Measurements from ENCODE around the gene GFOD2. TPM values are rescaled to one million over a fixed set of nuclear protein-coding genes. Genes with fewer than 3 reads are reported as not detected.

GFOD2 gene
- total RNA-seq, 1 donor from 2014 or later = 21.9 TPM

GRCh38 chr16:67636713-67637112, 82.4 kb downstream of the GFOD2 start:
- Histone ChIP-seq H3K27me3 (ENCODE audit: control insufficient read depth, insufficient read depth, low read length) (no peaks in the 10 kb centered on the region), H3K36me3 (ENCODE audit: control insufficient read depth, insufficient read depth, low read length) (no peaks in the 10 kb centered on the region), H3K4me3 (ENCODE audit: low read depth, low read length) (no peak overlapping the region)
- no peak for TF ChIP-seq CTCF (IDR thresholded peaks at IDR 0.05; ENCODE audit: insufficient read depth, low read length, poor library complexity, severe bottlenecking)
- no peak for DNase-seq (ENCODE audit: low read depth)

GRCh38 chr16:67632415-67633172, 86.5 kb downstream of the GFOD2 start:
- H3K27me3 ChIP-seq (ENCODE audit: control insufficient read depth, insufficient read depth, low read length) = no peaks in the 10 kb centered on the region
- no peak overlapping the region for H3K4me3 ChIP-seq (ENCODE audit: low read depth, low read length)
- DNase-seq (ENCODE audit: low read depth) = no peak
- TF ChIP-seq CTCF (IDR thresholded peaks at IDR 0.05; ENCODE audit: insufficient read depth, low read length, poor library complexity, severe bottlenecking) = no peak
- no peaks in the 10 kb centered on the region for H3K36me3 ChIP-seq (ENCODE audit: control insufficient read depth, insufficient read depth, low read length)

- TF ChIP-seq CTCF (IDR thresholded peaks at IDR 0.05; ENCODE audit: insufficient read depth, low read length, poor library complexity, severe bottlenecking) = no peak
- no peak for DNase-seq (ENCODE audit: low read depth)
- Histone ChIP-seq H3K36me3 (ENCODE audit: control insufficient read depth, insufficient read depth, low read length) (peaks cover 1% of the 10 kb centered on the region), H3K27me3 (ENCODE audit: control insufficient read depth, insufficient read depth, low read length) (no peaks in the 10 kb centered on the region), H3K4me3 (ENCODE audit: low read depth, low read length) (no peak overlapping the region)
These were observed 90.9 kb downstream of the GFOD2 start for GRCh38 chr16:67628216-67628615.

Other genes starting within 250 kb of the GFOD2 start
- 157 and 233 TPM in 2 replicates for gene ATP6V0D1, start 238.2 kb downstream of the GFOD2 start, total RNA-seq
- gene AGRP, start 235.8 kb downstream of the GFOD2 start, total RNA-seq = not detected in 2 replicates
- 72.1 and 91.0 TPM in 2 replicates for gene RIPOR1, start 190.5 kb downstream of the GFOD2 start, total RNA-seq
- gene CTCF, start 156.8 kb downstream of the GFOD2 start, total RNA-seq = 40.7 and 45.0 TPM in 2 replicates
- gene CARMIL2, start 74.2 kb downstream of the GFOD2 start, total RNA-seq = 6.4 and 7.7 TPM in 2 replicates
- gene ACD, start 59.1 kb downstream of the GFOD2 start, total RNA-seq = 29.1 and 36.4 TPM in 2 replicates
- 6.5 and 12.1 TPM in 2 replicates for gene PARD6A, start 58.4 kb downstream of the GFOD2 start, total RNA-seq
- 24.0 and 28.7 TPM in 2 replicates for gene ENKD1, start 52.6 kb downstream of the GFOD2 start, total RNA-seq
- 2.0 and 4.5 TPM in 2 replicates for gene C16orf86, start 52.5 kb downstream of the GFOD2 start, total RNA-seq
- 11.0 and 12.5 TPM in 2 replicates for gene RANBP10, start 87.2 kb upstream of the GFOD2 start, total RNA-seq
- 0.62 and 0.63 TPM in 2 replicates for gene TSNAXIP1, start 87.6 kb upstream of the GFOD2 start, total RNA-seq
- 38.3 and 44.0 TPM in 2 replicates for gene THAP11, start 123.0 kb upstream of the GFOD2 start, total RNA-seq
- gene NUTF2, start 127.6 kb upstream of the GFOD2 start, total RNA-seq = 156 and 287 TPM in 2 replicates
- 30.3 and 45.5 TPM in 2 replicates for gene CENPT, start 128.4 kb upstream of the GFOD2 start, total RNA-seq
- gene EDC4, start 153.7 kb upstream of the GFOD2 start, total RNA-seq = 48.4 and 60.5 TPM in 2 replicates
- gene NRN1L, start 165.6 kb upstream of the GFOD2 start, total RNA-seq = 1.1 and 2.9 TPM in 2 replicates
- gene PSKH1, start 173.9 kb upstream of the GFOD2 start, total RNA-seq = 20.9 and 21.6 TPM in 2 replicates
- 5.5 TPM in 1 of 2 replicates, not detected in the other for gene CTRL, start 212.5 kb upstream of the GFOD2 start, total RNA-seq
- gene PSMB10, start 217.5 kb upstream of the GFOD2 start, total RNA-seq = 33.9 and 36.6 TPM in 2 replicates
- gene LCAT, start 224.8 kb upstream of the GFOD2 start, total RNA-seq = 3.7 and 5.5 TPM in 2 replicates
- gene SLC12A4, start 249.3 kb upstream of the GFOD2 start, total RNA-seq = 35.4 and 36.6 TPM in 2 replicates

Data from kidney epithelial cell (primary cell).